Ectodermal cell (in vitro differentiated cells): Measurements from ENCODE around the gene CACNA2D3.
"Not testable (repeated sequence)": the region's sequence is repeated elsewhere in the genome, so short reads cannot be mapped to it uniquely, and the experiment has no call there.

Source experiments
- H3K27ac ChIP-seq: 2 replicates; pipeline ENCODE4 v1.7.0; 2013; ENCODE audit warnings: mild to moderate bottlenecking, low read depth, low read length; ENCODE audit not compliant: insufficient read depth, poor library complexity, severe bottlenecking
- H3K27me3 ChIP-seq: 2 replicates; pipeline ENCODE4 v1.7.0; 2013; ENCODE audit warnings: mild to moderate bottlenecking, low read length; ENCODE audit not compliant: insufficient read depth, control insufficient read depth, poor library complexity, severe bottlenecking
- H3K36me3 ChIP-seq: one replicate; pipeline ENCODE4 v1.7.0; 2013; ENCODE audit warnings: low read length; ENCODE audit not compliant: control insufficient read depth, insufficient read depth
- H3K4me1 ChIP-seq: one replicate; pipeline ENCODE4 v1.7.0; 2013; ENCODE audit warnings: low read length; ENCODE audit not compliant: control insufficient read depth, insufficient read depth
- H3K4me3 ChIP-seq: 2 replicates; pipeline ENCODE4 v1.7.0; 2013; ENCODE audit warnings: low read depth, low read length, control low read depth; ENCODE audit not compliant: insufficient read depth
- H3K9me3 ChIP-seq: 2 replicates; pipeline ENCODE4 v1.7.0; 2013; ENCODE audit warnings: mild to moderate bottlenecking, low read length, moderate library complexity; ENCODE audit not compliant: control insufficient read depth
- WGBS, 2 experiments: methylation state at CpG; one replicate each; pipeline ENCODE4 v1.1.7; 2013; ENCODE audit warnings: missing lambda C conversion rate in 2 of 2; 5-methylcytosine and 5-hydroxymethylcytosine counted together

Gene CACNA2D3

DNA sequence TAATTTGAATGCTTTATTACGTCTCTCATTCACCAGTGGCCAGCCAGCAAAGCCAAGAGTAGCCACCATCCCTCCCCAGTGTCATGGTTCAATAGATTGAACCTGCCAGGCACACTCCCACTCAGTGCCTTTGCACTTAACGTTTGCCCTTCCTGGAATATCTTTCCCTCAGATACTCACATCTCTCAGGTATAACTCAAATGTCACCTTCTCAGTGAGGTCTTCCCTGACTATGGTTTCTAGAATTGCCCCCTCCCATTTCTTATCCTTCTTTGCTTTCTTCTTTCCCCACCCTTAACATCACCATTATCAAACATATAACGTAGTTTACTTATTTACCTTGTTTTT, 511.7 kb downstream of the CACNA2D3 start:
- peaks cover 8% of the 10 kb centered on the region for H3K36me3 ChIP-seq
- H3K4me3 ChIP-seq = no peak overlapping the region
- no peaks in the 10 kb centered on the region for H3K27me3 ChIP-seq
- no peaks in the 10 kb centered on the region for H3K9me3 ChIP-seq
- H3K4me1 ChIP-seq = no peaks in the 10 kb centered on the region
- no peak overlapping the region for H3K27ac ChIP-seq
- 83 to 84% methylated on average over 3 of the region's 3 CpGs for WGBS, 2 experiments

- WGBS, 2 experiments = 6 to 7% methylated on average over 9 of the region's 12 CpGs
- peaks cover 30% of the 10 kb centered on the region for H3K4me1 ChIP-seq
- not testable (repeated sequence) for H3K36me3 ChIP-seq, H3K27me3 ChIP-seq, H3K4me3 ChIP-seq, H3K27ac ChIP-seq, H3K9me3 ChIP-seq
These were observed 517.5 kb downstream of the CACNA2D3 start for GRCh38 chr3:54639790-54640372.

DNA sequence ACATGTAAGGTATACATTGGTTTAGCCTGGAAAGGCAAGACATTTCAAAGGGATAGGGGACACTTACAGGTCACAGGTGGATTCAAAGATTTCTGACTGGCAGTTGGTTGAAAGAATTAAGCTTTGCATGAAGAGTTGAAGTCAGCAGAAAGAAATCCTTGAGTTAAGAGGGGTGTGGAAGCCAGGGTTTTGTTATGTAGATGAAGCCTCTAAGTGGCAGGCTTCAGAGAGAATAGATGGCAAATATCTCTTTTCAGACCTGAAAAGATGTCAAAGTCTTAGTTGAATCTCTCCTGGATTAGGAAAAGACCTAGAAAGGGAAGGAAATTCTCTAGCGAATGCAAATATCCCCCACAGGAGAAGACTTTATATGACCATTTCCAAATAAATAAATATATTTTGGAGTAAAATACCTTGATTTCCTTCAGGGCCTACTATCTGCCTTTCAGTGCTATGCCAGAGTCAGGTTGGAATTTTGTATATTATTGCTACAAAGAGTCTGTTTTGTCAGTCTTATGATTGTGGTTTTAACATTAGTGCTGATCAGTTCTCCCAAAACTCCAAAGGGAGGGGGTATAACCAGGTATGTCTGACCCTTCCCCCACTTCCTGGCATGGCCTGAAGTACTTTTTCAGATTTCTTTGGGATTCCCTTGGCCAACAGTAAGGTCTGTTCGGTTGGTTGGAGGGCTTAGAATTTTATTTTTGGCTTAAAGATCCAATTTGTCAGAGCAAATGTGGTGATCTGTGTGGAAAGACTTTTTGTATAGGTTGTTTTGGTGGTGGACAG, 519.1 kb downstream of the CACNA2D3 start:
- peaks cover 30% of the 10 kb centered on the region for H3K4me1 ChIP-seq
- H3K4me3 ChIP-seq = no peak overlapping the region
- H3K9me3 ChIP-seq = no peaks in the 10 kb centered on the region
- no peaks in the 10 kb centered on the region for H3K36me3 ChIP-seq
- peak overlapping the region; percentile 26 for H3K27ac ChIP-seq
- 23 to 33% methylated on average over 1 to 2 of the region's 2 CpGs for WGBS, 2 experiments
- H3K27me3 ChIP-seq = peaks cover 5% of the 10 kb centered on the region

GRCh38 chr3:54642147-54642546, 519.8 kb downstream of the CACNA2D3 start:
- Histone ChIP-seq H3K36me3 (peaks cover 3% of the 10 kb centered on the region), H3K9me3 (no peaks in the 10 kb centered on the region), H3K27me3 (peaks cover 5% of the 10 kb centered on the region), H3K4me3 (no peak overlapping the region), H3K4me1 (peaks cover 30% of the 10 kb centered on the region), H3K27ac (no peak overlapping the region)
- WGBS, 2 experiments = 84 to 89% methylated on average over 6 of the region's 6 CpGs

DNA sequence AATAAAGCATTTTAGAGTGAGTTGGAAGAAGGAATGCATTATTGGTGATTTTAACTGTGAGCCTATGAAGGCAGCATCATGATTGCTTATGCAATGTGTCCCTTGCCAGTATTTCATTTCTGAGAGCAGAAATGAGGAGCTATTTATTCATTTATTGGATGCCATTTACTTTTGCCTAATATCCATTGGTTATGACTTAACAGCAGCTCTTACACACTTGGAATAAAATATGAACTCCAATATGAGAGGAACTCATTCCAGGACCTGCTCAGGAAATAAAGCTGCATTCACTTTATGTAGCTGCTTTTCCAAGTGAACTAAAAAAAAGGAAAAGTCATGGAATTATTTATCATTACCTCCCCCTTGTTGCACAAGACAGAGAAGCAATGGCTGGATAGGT, 525.4 kb downstream of the CACNA2D3 start:
- H3K4me1 ChIP-seq = peaks cover 12% of the 10 kb centered on the region
- no peaks in the 10 kb centered on the region for H3K9me3 ChIP-seq
- H3K4me3 ChIP-seq = no peak overlapping the region
- no peak overlapping the region for H3K27ac ChIP-seq
- H3K27me3 ChIP-seq = no peaks in the 10 kb centered on the region
- peaks cover 7% of the 10 kb centered on the region for H3K36me3 ChIP-seq

DNA sequence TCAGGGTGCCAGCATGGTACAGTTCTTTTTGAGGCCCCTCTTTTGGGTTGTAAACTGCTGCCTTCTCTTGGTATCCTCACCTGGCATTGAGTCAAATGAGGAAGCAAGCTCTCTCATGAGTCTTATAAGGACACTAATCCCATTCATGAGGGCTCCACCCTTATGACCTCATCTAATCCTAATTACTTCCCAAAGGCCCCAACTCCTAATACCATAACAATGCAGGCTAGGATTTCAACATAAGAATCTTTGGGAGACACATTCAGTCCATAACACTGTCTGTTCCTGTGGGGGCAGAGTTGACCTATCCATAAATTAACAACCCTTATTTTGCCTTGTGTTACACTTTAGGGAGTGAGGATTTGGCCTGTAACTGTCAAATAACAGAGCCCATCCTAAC, 527.2 kb downstream of the CACNA2D3 start:
- H3K4me1 ChIP-seq = peaks cover 13% of the 10 kb centered on the region
- no peaks in the 10 kb centered on the region for H3K9me3 ChIP-seq
- no peak overlapping the region for H3K27ac ChIP-seq
- peaks cover 7% of the 10 kb centered on the region for H3K36me3 ChIP-seq
- H3K27me3 ChIP-seq = no peaks in the 10 kb centered on the region
- H3K4me3 ChIP-seq = no peak overlapping the region

GRCh38 chr3:54653456-54654195, 531.3 kb downstream of the CACNA2D3 start:
- Histone ChIP-seq H3K27ac (no peak overlapping the region), H3K9me3 (no peaks in the 10 kb centered on the region), H3K4me1 (peaks cover 13% of the 10 kb centered on the region), H3K27me3 (no peaks in the 10 kb centered on the region), H3K36me3 (peaks cover 3% of the 10 kb centered on the region), H3K4me3 (no peak overlapping the region)
- 95 to 96% methylated on average over 6 of the region's 6 CpGs for WGBS, 2 experiments

GRCh38 chr3:54654776-54655175, 532.4 kb downstream of the CACNA2D3 start:
- Histone ChIP-seq H3K4me3 (no peak overlapping the region), H3K27me3 (no peaks in the 10 kb centered on the region)
- 90 to 91% methylated on average over 4 of the region's 4 CpGs for WGBS, 2 experiments

DNA sequence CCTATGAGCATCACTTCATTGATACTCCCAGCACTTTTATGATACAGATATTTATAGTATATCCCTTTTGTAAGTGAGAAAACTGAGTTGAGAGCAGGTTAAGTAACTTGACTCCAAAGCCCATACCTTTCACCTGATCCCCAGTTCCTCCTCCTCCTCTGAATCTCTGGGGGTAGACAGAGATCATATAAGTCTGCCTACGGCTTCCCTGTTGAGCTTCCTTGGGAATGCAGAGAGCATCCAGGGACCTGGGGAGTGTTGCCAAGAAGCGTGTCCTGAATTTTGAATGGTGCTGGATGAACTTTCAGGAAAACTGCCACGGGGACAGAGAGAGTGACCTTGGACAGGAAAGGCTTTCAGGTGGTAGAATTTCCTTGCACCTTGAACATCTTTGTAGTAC, 537.0 kb downstream of the CACNA2D3 start:
- Histone ChIP-seq H3K9me3 (no peaks in the 10 kb centered on the region), H3K27me3 (no peaks in the 10 kb centered on the region), H3K36me3 (no peaks in the 10 kb centered on the region), H3K27ac (no peak overlapping the region), H3K4me1 (peaks cover 7% of the 10 kb centered on the region), H3K4me3 (no peak overlapping the region)
- 88 to 90% methylated on average over 3 of the region's 3 CpGs for WGBS, 2 experiments

More at GRCh38 chr3:54654776-54655175, 532.4 kb downstream of the CACNA2D3 start:
- H3K27ac ChIP-seq = no peak overlapping the region
- no peaks in the 10 kb centered on the region for H3K36me3 ChIP-seq
- peaks cover 13% of the 10 kb centered on the region for H3K4me1 ChIP-seq
- no peaks in the 10 kb centered on the region for H3K9me3 ChIP-seq

GRCh38 chr3:54660714-54661132, 538.4 kb downstream of the CACNA2D3 start:
- Histone ChIP-seq H3K36me3 (no peaks in the 10 kb centered on the region), H3K4me3 (no peak overlapping the region), H3K27ac (peak overlapping the region; percentile 26), H3K27me3 (no peaks in the 10 kb centered on the region), H3K4me1 (peaks cover 7% of the 10 kb centered on the region), H3K9me3 (no peaks in the 10 kb centered on the region)
- 46 to 49% methylated on average over 8 to 9 of the region's 9 CpGs for WGBS, 2 experiments
